ENCODE measurements around the gene MTARC1.

DNA sequence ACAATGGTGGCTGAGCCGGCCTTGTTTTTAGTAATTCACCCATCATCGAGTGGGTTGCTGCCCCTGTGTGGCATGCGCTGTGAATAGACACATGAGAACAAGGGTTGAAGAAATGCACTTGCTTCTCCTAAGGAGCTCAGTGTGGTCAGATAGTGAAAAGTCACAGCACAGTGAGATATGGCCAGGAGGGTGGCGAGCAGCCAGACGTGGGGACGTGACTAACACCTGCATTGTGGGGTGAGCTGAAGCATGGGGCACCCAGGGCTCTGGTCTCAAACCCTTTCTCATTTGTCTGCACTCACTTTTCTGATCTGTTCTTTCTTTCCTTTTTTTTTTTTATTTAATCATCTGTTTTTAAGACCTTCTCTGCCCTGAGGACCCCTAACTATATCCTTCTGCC is 13.5 kb downstream of the MTARC1 start:
- TF ChIP-seq, protein P1, sequence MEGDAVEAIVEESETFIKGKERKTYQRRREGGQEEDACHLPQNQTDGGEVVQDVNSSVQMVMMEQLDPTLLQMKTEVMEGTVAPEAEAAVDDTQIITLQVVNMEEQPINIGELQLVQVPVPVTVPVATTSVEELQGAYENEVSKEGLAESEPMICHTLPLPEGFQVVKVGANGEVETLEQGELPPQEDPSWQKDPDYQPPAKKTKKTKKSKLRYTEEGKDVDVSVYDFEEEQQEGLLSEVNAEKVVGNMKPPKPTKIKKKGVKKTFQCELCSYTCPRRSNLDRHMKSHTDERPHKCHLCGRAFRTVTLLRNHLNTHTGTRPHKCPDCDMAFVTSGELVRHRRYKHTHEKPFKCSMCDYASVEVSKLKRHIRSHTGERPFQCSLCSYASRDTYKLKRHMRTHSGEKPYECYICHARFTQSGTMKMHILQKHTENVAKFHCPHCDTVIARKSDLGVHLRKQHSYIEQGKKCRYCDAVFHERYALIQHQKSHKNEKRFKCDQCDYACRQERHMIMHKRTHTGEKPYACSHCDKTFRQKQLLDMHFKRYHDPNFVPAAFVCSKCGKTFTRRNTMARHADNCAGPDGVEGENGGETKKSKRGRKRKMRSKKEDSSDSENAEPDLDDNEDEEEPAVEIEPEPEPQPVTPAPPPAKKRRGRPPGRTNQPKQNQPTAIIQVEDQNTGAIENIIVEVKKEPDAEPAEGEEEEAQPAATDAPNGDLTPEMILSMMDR (IDR thresholded peaks at IDR 0.05): no peak
- TF ChIP-seq POLR2A (IDR thresholded peaks at IDR 0.05; ENCODE audit: low read depth) (no peak), POLR2AphosphoS5 (IDR thresholded peaks at IDR 0.05) (no peak), EP300 (IDR thresholded peaks at IDR 0.05) (no peak)

Measured in esophagus muscularis mucosa (tissue), 4 donors.